Central memory CD8-positive, alpha-beta T cell (primary cell): ENCODE measurements around the gene ELMO1.

Experiments used
- ATAC-seq: fragments of 150-1000 bp; cut with Tn5 transposase; replicated peaks from 2 replicates; pipeline ENCODE4 v1.10.0; 2022; ENCODE audit warnings: mild to moderate bottlenecking, moderate FRiP score, moderate number of reproducible peaks; ENCODE audit not compliant: poor library complexity, severe bottlenecking; ENCODE audit errors: extremely low read depth
- DNase-seq, 2 donors: peaks; one replicate each; pipeline ENCODE4 v3.0.0; 2021; ENCODE audit warnings: low spot score in 2 of 2
- H3K27ac Mint-ChIP-seq: one replicate; pipeline ENCODE4 v1.8.0; 2022; ENCODE audit warnings: low read depth, mild to moderate bottlenecking, moderate library complexity, mixed read lengths
- H3K27me3 Mint-ChIP-seq: one replicate; pipeline ENCODE4 v1.8.0; 2022; ENCODE audit warnings: mixed read lengths
- H3K36me3 Mint-ChIP-seq: one replicate; pipeline ENCODE4 v1.8.0; 2022; ENCODE audit warnings: mild to moderate bottlenecking, moderate library complexity, mixed read lengths; ENCODE audit not compliant: insufficient read depth
- H3K4me1 Mint-ChIP-seq: one replicate; pipeline ENCODE4 v1.8.0; 2022; ENCODE audit warnings: mixed read lengths
- H3K4me3 Mint-ChIP-seq: one replicate; pipeline ENCODE4 v1.8.0; 2022; ENCODE audit warnings: mild to moderate bottlenecking, moderate library complexity, mixed read lengths
- H3K9me3 Mint-ChIP-seq: one replicate; pipeline ENCODE4 v1.8.0; 2022; ENCODE audit warnings: mixed read lengths

The ELMO1 gene

GRCh38 chr7:37027557-37028341 lies 420.9 kb downstream of the ELMO1 start:
- H3K36me3 Mint-ChIP-seq = peaks cover 6% of the 10 kb centered on the region
- no peak overlapping the region for H3K27ac Mint-ChIP-seq
- no peaks in the 10 kb centered on the region for H3K27me3 Mint-ChIP-seq
- H3K9me3 Mint-ChIP-seq = no peaks in the 10 kb centered on the region
- no peak overlapping the region for H3K4me3 Mint-ChIP-seq
- H3K4me1 Mint-ChIP-seq = peaks cover 42% of the 10 kb centered on the region
- DNase-seq = no peak
- ATAC-seq = no peak

- no peaks in the 10 kb centered on the region for H3K27me3 Mint-ChIP-seq
- DNase-seq = no peak
- peak overlapping the region; percentile 0 for H3K27ac Mint-ChIP-seq
- peaks cover 36% of the 10 kb centered on the region for H3K4me1 Mint-ChIP-seq
- H3K9me3 Mint-ChIP-seq = no peaks in the 10 kb centered on the region
- no peak for ATAC-seq
- H3K36me3 Mint-ChIP-seq = peaks cover 3% of the 10 kb centered on the region
- H3K4me3 Mint-ChIP-seq = no peak overlapping the region
These were observed 421.6 kb downstream of the ELMO1 start for GRCh38 chr7:37027104-37027503.

GRCh38 chr7:37018954-37019353 lies 429.7 kb downstream of the ELMO1 start:
- no peak overlapping the region for H3K4me3 Mint-ChIP-seq
- no peaks in the 10 kb centered on the region for H3K9me3 Mint-ChIP-seq
- H3K27ac Mint-ChIP-seq = no peak overlapping the region
- ATAC-seq = no peak
- H3K36me3 Mint-ChIP-seq = peaks cover 10% of the 10 kb centered on the region
- H3K27me3 Mint-ChIP-seq = no peaks in the 10 kb centered on the region
- peaks cover 11% of the 10 kb centered on the region for H3K4me1 Mint-ChIP-seq
- no peak for DNase-seq

GRCh38 chr7:37016064-37016878 lies 432.4 kb downstream of the ELMO1 start:
- no peak overlapping the region for H3K4me3 Mint-ChIP-seq
- no peaks in the 10 kb centered on the region for H3K9me3 Mint-ChIP-seq
- H3K27ac Mint-ChIP-seq = peak overlapping the region; percentile 24
- H3K4me1 Mint-ChIP-seq = peaks cover 11% of the 10 kb centered on the region
- peaks cover 12% of the 10 kb centered on the region for H3K36me3 Mint-ChIP-seq
- no peak for DNase-seq
- no peaks in the 10 kb centered on the region for H3K27me3 Mint-ChIP-seq
- no peak for ATAC-seq

- Mint-ChIP-seq H3K4me1 (peaks cover 11% of the 10 kb centered on the region), H3K27me3 (no peaks in the 10 kb centered on the region), H3K4me3 (no peak overlapping the region), H3K27ac (peak overlapping the region; percentile 6), H3K9me3 (no peaks in the 10 kb centered on the region), H3K36me3 (peaks cover 15% of the 10 kb centered on the region)
- no peak for DNase-seq
- no peak for ATAC-seq
These were observed 433.2 kb downstream of the ELMO1 start for GRCh38 chr7:37015353-37016034.

- ATAC-seq (no peak), DNase-seq (no peak)
- Mint-ChIP-seq H3K36me3 (peaks cover 19% of the 10 kb centered on the region), H3K27ac (no peak overlapping the region), H3K27me3 (no peaks in the 10 kb centered on the region), H3K4me1 (peaks cover 11% of the 10 kb centered on the region), H3K4me3 (no peak overlapping the region), H3K9me3 (no peaks in the 10 kb centered on the region)
These were observed 434.9 kb downstream of the ELMO1 start for GRCh38 chr7:37013771-37014170.

- no peaks in the 10 kb centered on the region for H3K27me3 Mint-ChIP-seq
- H3K4me1 Mint-ChIP-seq = peaks cover 18% of the 10 kb centered on the region
- H3K4me3 Mint-ChIP-seq = no peak overlapping the region
- peak overlapping the region; percentile 39 for H3K27ac Mint-ChIP-seq
- H3K36me3 Mint-ChIP-seq = peaks cover 16% of the 10 kb centered on the region
- no peaks in the 10 kb centered on the region for H3K9me3 Mint-ChIP-seq
- no peak for DNase-seq
- no peak for ATAC-seq
These were observed 437.3 kb downstream of the ELMO1 start for GRCh38 chr7:37011151-37011890.

- Mint-ChIP-seq H3K36me3 (peaks cover 15% of the 10 kb centered on the region), H3K27ac (no peak overlapping the region), H3K4me1 (peaks cover 17% of the 10 kb centered on the region)
These were observed 439.5 kb downstream of the ELMO1 start for GRCh38 chr7:37009125-37009675.

GRCh38 chr7:37007691-37008090 lies 441.0 kb downstream of the ELMO1 start:
- peak overlapping the region; percentile 4 for H3K27ac Mint-ChIP-seq

More at GRCh38 chr7:37009125-37009675, 439.5 kb downstream of the ELMO1 start:
- Mint-ChIP-seq H3K9me3 (no peaks in the 10 kb centered on the region), H3K4me3 (no peak overlapping the region), H3K27me3 (no peaks in the 10 kb centered on the region)
- no peak for DNase-seq
- no peak for ATAC-seq

GRCh38 chr7:37007268-37007667 lies 441.4 kb downstream of the ELMO1 start:
- H3K36me3 Mint-ChIP-seq = peaks cover 13% of the 10 kb centered on the region
- DNase-seq (no peak), ATAC-seq (no peak)
- H3K27ac Mint-ChIP-seq = peak overlapping the region; percentile 6
- H3K27me3 Mint-ChIP-seq = no peaks in the 10 kb centered on the region
- H3K9me3 Mint-ChIP-seq = no peaks in the 10 kb centered on the region
- H3K4me3 Mint-ChIP-seq = no peak overlapping the region
- peaks cover 17% of the 10 kb centered on the region for H3K4me1 Mint-ChIP-seq

More at GRCh38 chr7:37007691-37008090, 441.0 kb downstream of the ELMO1 start:
- Mint-ChIP-seq H3K27me3 (no peaks in the 10 kb centered on the region), H3K36me3 (peaks cover 15% of the 10 kb centered on the region), H3K9me3 (no peaks in the 10 kb centered on the region), H3K4me3 (no peak overlapping the region), H3K4me1 (peaks cover 17% of the 10 kb centered on the region)
- ATAC-seq (no peak), DNase-seq (no peak)

- Mint-ChIP-seq H3K9me3 (no peaks in the 10 kb centered on the region), H3K27me3 (no peaks in the 10 kb centered on the region), H3K27ac (peak overlapping the region; percentile 6), H3K36me3 (peaks cover 11% of the 10 kb centered on the region), H3K4me3 (no peak overlapping the region), H3K4me1 (peaks cover 17% of the 10 kb centered on the region)
- no peak for DNase-seq
- ATAC-seq = no peak
These were observed 441.9 kb downstream of the ELMO1 start for GRCh38 chr7:37006764-37007163.

- ATAC-seq (no peak), DNase-seq (no peak)
- Mint-ChIP-seq H3K4me3 (no peak overlapping the region), H3K9me3 (no peaks in the 10 kb centered on the region), H3K4me1 (no peaks in the 10 kb centered on the region), H3K36me3 (peaks cover 4% of the 10 kb centered on the region), H3K27ac (no peak overlapping the region), H3K27me3 (no peaks in the 10 kb centered on the region)
These were observed 448.2 kb downstream of the ELMO1 start for GRCh38 chr7:37000511-37000910.
